ENCODE results near the gene POLR2J3.
"Not testable (repeated sequence)": the region's sequence is repeated elsewhere in the genome, so short reads cannot be mapped to it uniquely, and the experiment has no call there.

GRCh38 chr7:102615930-102616329, 43.5 kb upstream of the POLR2J3 start:
- TF ChIP-seq CTCF (IDR thresholded peaks at IDR 0.05; ENCODE audit: insufficient read depth, low read depth, low read length); EZH2 (IDR thresholded peaks at IDR 0.05; ENCODE audit: insufficient read depth, low read length): not testable (repeated sequence)

All from astrocyte (in vitro differentiated cells and primary cell).